Activated CD8-positive, alpha-beta T cell treated with anti-CD3 and anti-CD28 coated beads for 36 hours (primary cell): ENCODE measurements around the gene ZBTB7B. TPM values are rescaled to one million over a fixed set of nuclear protein-coding genes. Genes with fewer than 3 reads are reported as not detected.

Experiments
- ATAC-seq: fragments of 200-7000 bp; cut with Tn5 transposase; one replicate; pipeline ENCODE4 v1.10.0; 2021; ENCODE audit warnings: mild to moderate bottlenecking, moderate library complexity
- CTCF ChIA-PET: fragments of 350-600 bp; sonication (Branson Sonifier 250); formaldehyde crosslinking; loops from one replicate; lab custom pipeline; 2021; ENCODE audit warnings: antibody characterized with exemption; lab: Charles Lee
- POLR2A ChIA-PET: fragments of 350-600 bp; sonication (Branson Sonifier 250); formaldehyde crosslinking; loops from one replicate; lab custom pipeline; 2021; ENCODE audit warnings: antibody characterized with exemption; lab: Charles Lee
- DNase-seq: peaks from one replicate; pipeline ENCODE4 v3.0.0-alpha.2; 2020
- H3K27ac Mint-ChIP-seq: one replicate; pipeline ENCODE4 v1.8.0; 2021; ENCODE audit warnings: mild to moderate bottlenecking, mixed read lengths
- H3K27me3 Mint-ChIP-seq: one replicate; pipeline ENCODE4 v1.8.0; 2021; ENCODE audit warnings: mixed read lengths
- H3K36me3 Mint-ChIP-seq: one replicate; pipeline ENCODE4 v1.8.0; 2021; ENCODE audit warnings: low read depth, mixed read lengths
- H3K4me1 Mint-ChIP-seq: one replicate; pipeline ENCODE4 v1.8.0; 2021; ENCODE audit warnings: low read depth, mixed read lengths
- H3K4me3 Mint-ChIP-seq: one replicate; pipeline ENCODE4 v1.8.0; 2021; ENCODE audit warnings: mild to moderate bottlenecking, moderate library complexity, mixed read lengths
- H3K9me3 Mint-ChIP-seq: one replicate; pipeline ENCODE4 v1.8.0; 2021; ENCODE audit warnings: mixed read lengths
- CTCF ChIP-seq: fragments of 200-600 bp; IDR thresholded peaks from one replicate; pipeline ENCODE4 v1.8.0; 2022; ENCODE audit warnings: antibody characterized with exemption, mild to moderate bottlenecking
- intact Hi-C: fragments of 100-400 bp; cut with micrococcal nuclease; formaldehyde crosslinking; loops from one replicate; pipeline ENCODE4 v1.10.0; 2022
- microRNA-seq: library from miRNA; unstranded; fragments of <30 nt; microRNA quantifications from one replicate; pipeline ENCODE4 v1.2.0, GENCODE V29; 2022; ENCODE audit warnings: borderline microRNAs expressed, borderline replicate concordance
- total RNA-seq, 2 experiments: library from RNA; stranded (reverse); gene quantifications; one replicate each; pipeline ENCODE4 v1.2.3, GENCODE V29; 2021

ZBTB7B gene
- total RNA-seq, 2 experiments from 2014 or later: 26.3 to 26.5 TPM

- H3K4me3 Mint-ChIP-seq: peak overlapping the region; percentile 77
- peaks cover 32% of the 10 kb centered on the region for H3K4me1 Mint-ChIP-seq
- H3K9me3 Mint-ChIP-seq: no peaks in the 10 kb centered on the region
- H3K36me3 Mint-ChIP-seq: peaks cover 12% of the 10 kb centered on the region
- ChIA-PET POLR2A (interaction anchor here (0.9 to 2.5 kb wide), 7 partner anchors 11 to 179 kb away, joined by 3 to 11 read pairs (median 5); partner anchors contain the start of genes ADAM15, EFNA3 and KRTCAP2), CTCF (interaction anchor here (1.2 to 23.5 kb wide), 9 partner anchors 11 to 142 kb away, joined by 3 to 278 read pairs (median 5); partner anchors contain the start of genes ADAM15, EFNA3 and KRTCAP2)
- intact Hi-C loops: loop anchor here (5.0 kb wide), 1 partner anchor 92 kb away; the partner anchor contains the start of genes CKS1B and SHC1
- DNase-seq: peak; percentile 61
- no peaks in the 10 kb centered on the region for H3K27me3 Mint-ChIP-seq
- ATAC-seq: peak; percentile 40
- peak overlapping the region; percentile 39 for H3K27ac Mint-ChIP-seq
- no peak for TF ChIP-seq CTCF
These were observed 61.7 kb downstream of the ZBTB7B start for GRCh38 chr1:155064111-155064831.

- peak overlapping the region; percentile 77 for H3K4me3 Mint-ChIP-seq
- ChIA-PET POLR2A (interaction anchor here (0.9 to 2.5 kb wide), 8 partner anchors 10 to 179 kb away, joined by 3 to 11 read pairs (median 5); partner anchors contain the start of genes ADAM15, EFNA3 and KRTCAP2), CTCF (interaction anchor here (1.3 to 23.5 kb wide), 7 partner anchors 11 to 108 kb away, joined by 4 to 278 read pairs (median 8); partner anchors contain the start of genes ADAM15, EFNA3 and KRTCAP2)
- peaks cover 12% of the 10 kb centered on the region for H3K36me3 Mint-ChIP-seq
- ATAC-seq (no peak), DNase-seq (no peak)
- intact Hi-C loops: loop anchor here (5.0 kb wide), 1 partner anchor 93 kb away; the partner anchor contains the start of genes CKS1B and SHC1
- no peaks in the 10 kb centered on the region for H3K27me3 Mint-ChIP-seq
- H3K27ac Mint-ChIP-seq: no peak overlapping the region
- TF ChIP-seq CTCF: no peak
- peaks cover 32% of the 10 kb centered on the region for H3K4me1 Mint-ChIP-seq
- no peaks in the 10 kb centered on the region for H3K9me3 Mint-ChIP-seq
These were observed 62.3 kb downstream of the ZBTB7B start for GRCh38 chr1:155064832-155065429.

GRCh38 chr1:155066777-155067176, 64.2 kb downstream of the ZBTB7B start:
- intact Hi-C loops: no loop called here
- Mint-ChIP-seq H3K36me3 (peaks cover 6% of the 10 kb centered on the region), H3K4me1 (peaks cover 33% of the 10 kb centered on the region), H3K9me3 (no peaks in the 10 kb centered on the region), H3K27me3 (no peaks in the 10 kb centered on the region), H3K27ac (no peak overlapping the region), H3K4me3 (no peak overlapping the region)
- no peak for TF ChIP-seq CTCF
- no peak for DNase-seq
- ChIA-PET CTCF (interaction anchor here (0.9 to 23.5 kb wide), 2 partner anchors 9 to 18 kb away, joined by 3 to 278 read pairs; no protein-coding TSS in a partner anchor), POLR2A (interaction anchor here (0.6 to 1.9 kb wide), 4 partner anchors 9 to 66 kb away, joined by 3 to 6 read pairs (median 4); partner anchors contain the start of gene EFNA3)
- no peak for ATAC-seq

Small RNA genes lying within 50 kb of the gene (microRNA-seq; reads per million reads assigned to microRNA genes)
- gene MIR4258: not detected

Other genes with a start within 250 kb of the ZBTB7B start
- gene KCNN3, start 132.5 kb upstream of the ZBTB7B start, total RNA-seq: under 1 TPM in 1 of 2 experiments, not detected in 1; 0.11 TPM
- gene PMVK, start 66.1 kb upstream of the ZBTB7B start, total RNA-seq: 10 to 100 TPM; 32.3 to 33.2 TPM
- 10 to 100 TPM; 17.7 to 19.4 TPM for gene PBXIP1, start 46.7 kb upstream of the ZBTB7B start, total RNA-seq
- 10 to 100 TPM; 21.2 to 21.8 TPM for gene PYGO2, start 41.0 kb upstream of the ZBTB7B start, total RNA-seq
- 10 to 100 TPM; 32.3 to 34.2 TPM for gene SHC1, start 32.1 kb upstream of the ZBTB7B start, total RNA-seq
- 100 to 1,000 TPM; 172 to 173 TPM for gene CKS1B, start 28.1 kb upstream of the ZBTB7B start, total RNA-seq
- gene FLAD1, start 19.5 kb upstream of the ZBTB7B start, total RNA-seq: 10 to 100 TPM; 31.5 to 32.9 TPM
- gene LENEP, start 9.2 kb upstream of the ZBTB7B start, total RNA-seq: not detected
- gene DCST2, start 31.0 kb downstream of the ZBTB7B start, total RNA-seq: under 1 TPM; 0.20 to 0.36 TPM
- not detected for gene DCST1, start 31.0 kb downstream of the ZBTB7B start, total RNA-seq
- gene ADAM15, start 48.5 kb downstream of the ZBTB7B start, total RNA-seq: 10 to 100 TPM; 36.4 to 37.2 TPM
- gene EFNA4, start 60.9 kb downstream of the ZBTB7B start, total RNA-seq: 1 to 10 TPM; 7.1 to 7.8 TPM
- gene EFNA3, start 76.0 kb downstream of the ZBTB7B start, total RNA-seq: 1 to 10 TPM; 5.1 to 8.6 TPM
- under 1 TPM; 0.59 to 0.60 TPM for gene EFNA1, start 125.1 kb downstream of the ZBTB7B start, total RNA-seq
- gene SLC50A1, start 133.1 kb downstream of the ZBTB7B start, total RNA-seq: 10 to 100 TPM; 59.7 to 64.0 TPM
- gene DPM3, start 137.7 kb downstream of the ZBTB7B start, total RNA-seq: 10 to 100 TPM; 37.1 to 38.1 TPM
- gene KRTCAP2, start 170.5 kb downstream of the ZBTB7B start, total RNA-seq: 100 to 1,000 TPM; 124 to 125 TPM
- gene TRIM46, start 171.0 kb downstream of the ZBTB7B start, total RNA-seq: 1 to 10 TPM; 5.8 to 6.1 TPM
- 10 to 100 TPM; 11.1 to 12.0 TPM for gene THBS3, start 205.1 kb downstream of the ZBTB7B start, total RNA-seq
- 10 to 100 TPM; 59.2 to 61.0 TPM for gene MTX1, start 205.9 kb downstream of the ZBTB7B start, total RNA-seq